ENCODE data around the gene MUC12. TPM values are rescaled to one million over a fixed set of nuclear protein-coding genes. Genes with fewer than 3 reads are reported as not detected.

Gene MUC12
- 1.3 and 2.9 TPM in 2 replicates for total RNA-seq

GRCh38 chr7:100969066-100969615 lies at the start of gene MUC12:
TSS of gene MUC12 (plus strand) at chr7:100969565. CDS start at chr7:100969623, 58 bp downstream.

GRCh38 chr7:100949227-100949932 lies 20.0 kb upstream of the MUC12 start, which contains the start of gene MUC3A:
TSS of gene MUC3A (plus strand) at chr7:100949534. CDS start at chr7:100949625, 91 bp downstream.

Other genes starting within 250 kb of the MUC12 start
- gene EPO, start 249.1 kb upstream of the MUC12 start, total RNA-seq = not detected in 2 replicates
- gene ZAN, start 236.0 kb upstream of the MUC12 start, total RNA-seq = not detected in 2 replicates
- gene EPHB4, start 142.0 kb upstream of the MUC12 start, total RNA-seq = 52.1 and 61.9 TPM in 2 replicates
- gene SLC12A9, start 116.9 kb upstream of the MUC12 start, total RNA-seq = 24.4 and 26.5 TPM in 2 replicates
- 74.3 and 84.3 TPM in 2 replicates for gene TRIP6, start 102.2 kb upstream of the MUC12 start, total RNA-seq
- 63.5 and 101 TPM in 2 replicates for gene SRRT, start 94.5 kb upstream of the MUC12 start, total RNA-seq
- 5.4 and 11.4 TPM in 2 replicates for gene UFSP1, start 79.8 kb upstream of the MUC12 start, total RNA-seq
- under 0.01 and 0.51 TPM in 2 replicates for gene ACHE, start 73.7 kb upstream of the MUC12 start, total RNA-seq
- not detected in 2 replicates for gene MUC3A, start 20.0 kb upstream of the MUC12 start, total RNA-seq
- not detected in 2 replicates for gene MUC17, start 50.5 kb downstream of the MUC12 start, total RNA-seq
- 9.0 and 16.1 TPM in 2 replicates for gene TRIM56, start 115.9 kb downstream of the MUC12 start, total RNA-seq
- gene SERPINE1, start 157.5 kb downstream of the MUC12 start, total RNA-seq = 564 and 3,220 TPM in 2 replicates
- gene AP1S1, start 184.9 kb downstream of the MUC12 start, total RNA-seq = 87.5 and 105 TPM in 2 replicates
- gene VGF, start 196.0 kb downstream of the MUC12 start, total RNA-seq = 0.49 and 0.89 TPM in 2 replicates
- gene NAT16, start 210.7 kb downstream of the MUC12 start, total RNA-seq = not detected in 2 replicates
- gene MOGAT3, start 231.5 kb downstream of the MUC12 start, total RNA-seq = not detected in 2 replicates
- gene PLOD3, start 248.0 kb downstream of the MUC12 start, total RNA-seq = 84.7 and 113 TPM in 2 replicates
- gene ZNHIT1, start 248.6 kb downstream of the MUC12 start, total RNA-seq = 94.8 and 117 TPM in 2 replicates